Gastroesophageal sphincter (tissue), 4 donors: ENCODE measurements around the gene AHSA1. TPM values are rescaled to one million over a fixed set of nuclear protein-coding genes. Genes with fewer than 3 reads are reported as not detected.

Source experiments
- ATAC-seq: fragments of 150-250 bp; one replicate; pipeline ENCODE4 v1.9.1; 2016; ENCODE audit warnings: mild to moderate bottlenecking, moderate library complexity
- H3K27ac ChIP-seq, 4 donors: fragments of 200-600 bp; sonication (generic) in 3 of 4; 1 replicate in 3 of 4; 2 replicates in 1 of 4; pipeline ENCODE4 v1.5.1; 2016 to 2019
- H3K27me3 ChIP-seq: fragments of 200-600 bp; sonication (generic); one replicate; pipeline ENCODE4 v1.5.1; 2019
- H3K36me3 ChIP-seq, 2 donors: fragments of 200-600 bp; sonication (generic); one replicate each; pipeline ENCODE4 v1.5.1; 2019; ENCODE audit warnings: control low read depth in 1 of 2
- H3K4me1 ChIP-seq, 3 donors: fragments of 200-600 bp; sonication (generic); 1 replicate in 2 of 3; 2 replicates in 1 of 3; pipeline ENCODE4 v1.5.1; 2016 to 2019; ENCODE audit warnings: control low read depth in 2 of 3
- H3K4me3 ChIP-seq, 2 donors: fragments of 200-600 bp; sonication (generic); one replicate each; pipeline ENCODE4 v1.5.1; 2019; ENCODE audit warnings: mild to moderate bottlenecking in 1 of 2, moderate library complexity in 1 of 2
- H3K9me3 ChIP-seq, 3 donors: fragments of 200-600 bp; sonication (generic); one replicate each; pipeline ENCODE4 v1.5.1; 2017 to 2019; ENCODE audit warnings: control low read depth in 2 of 3
- CTCF ChIP-seq, 4 experiments: fragments of 200-600 bp in 2 of 4; fragments of 450-650 bp in 2 of 4; sonication (generic) in 1 of 4; IDR thresholded peaks; one replicate each; pipeline ENCODE4 v1.5.1; 2017 to 2019; ENCODE audit warnings: antibody characterized with exemption in 4 of 4, mild to moderate bottlenecking in 2 of 4, moderate library complexity in 2 of 4
- EP300 ChIP-seq: sonication (generic); formaldehyde crosslinking; IDR thresholded peaks from one replicate; pipeline ENCODE4 v1.6.1; 2017; ENCODE audit warnings: antibody characterized with exemption, mild to moderate bottlenecking
- POLR2A ChIP-seq, 2 donors: fragments of 450-650 bp; IDR thresholded peaks; one replicate each; pipeline ENCODE4 v1.6.1; 2017; ENCODE audit warnings: antibody characterized with exemption in 2 of 2, mild to moderate bottlenecking in 2 of 2, moderate library complexity in 1 of 2
- POLR2AphosphoS5 ChIP-seq: sonication (generic); formaldehyde crosslinking; IDR thresholded peaks from one replicate; pipeline ENCODE4 v1.6.1; 2017; ENCODE audit warnings: antibody characterized with exemption
- WGBS, 2 donors: methylation state at CpG; one replicate each; pipeline ENCODE4 v1.1.5; 2018; ENCODE audit warnings: low coverage in 1 of 2; 5-methylcytosine and 5-hydroxymethylcytosine counted together
- total RNA-seq, 4 donors: library from RNA; depleted of rRNA; stranded (reverse); fragments of >200 nt; gene quantifications; one replicate each; pipeline ENCODE4 v1.1.0, GENCODE V29; 2016

Gene AHSA1
- total RNA-seq, 4 donors from 2014 or later, result 115 to 166 (median 129) TPM

GRCh38 chr14:77489041-77489440 is 31.1 kb downstream of the AHSA1 start:
- Histone ChIP-seq H3K36me3 (no peaks in the 10 kb centered on the region), H3K27ac (no peak overlapping the region), H3K4me3 (no peak overlapping the region), H3K9me3 (no peaks in the 10 kb centered on the region), H3K27me3 (no peaks in the 10 kb centered on the region), H3K4me1 (no peaks in the 10 kb centered on the region)
- no peak for TF ChIP-seq POLR2A (IDR thresholded peaks at IDR 0.05)
- no peak for TF ChIP-seq CTCF (IDR thresholded peaks at IDR 0.05)
- TF ChIP-seq EP300, result no peak
- TF ChIP-seq POLR2AphosphoS5, result no peak
- WGBS, 2 donors, result 89 to 94% methylated on average over 4 of the region's 6 CpGs
- no peak for ATAC-seq

GRCh38 chr14:77490347-77490986 is 32.6 kb downstream of the AHSA1 start:
- no peak for TF ChIP-seq EP300
- no peak for TF ChIP-seq POLR2AphosphoS5
- TF ChIP-seq CTCF (IDR thresholded peaks at IDR 0.05), result no peak
- TF ChIP-seq POLR2A (IDR thresholded peaks at IDR 0.05), result no peak
- WGBS, 2 donors, result 69% methylated on average over 4 of the region's 8 CpGs; no CpG with 5 or more reads in 1 of the 2 donors
- no peaks in the 10 kb centered on the region for H3K4me1 ChIP-seq

GRCh38 chr14:77491056-77491455 is 33.2 kb downstream of the AHSA1 start:
- 84% methylated on average over 3 of the region's 5 CpGs; no CpG with 5 or more reads in 1 of the 2 donors for WGBS, 2 donors
- H3K4me1 ChIP-seq, result no peaks in the 10 kb centered on the region
- no peaks in the 10 kb centered on the region for H3K27me3 ChIP-seq
- no peaks in the 10 kb centered on the region for H3K9me3 ChIP-seq
- TF ChIP-seq EP300 (no peak), POLR2AphosphoS5 (no peak), POLR2A (IDR thresholded peaks at IDR 0.05) (no peak), CTCF (IDR thresholded peaks at IDR 0.05) (no peak)
- H3K27ac ChIP-seq, result no peak overlapping the region
- no peaks in the 10 kb centered on the region for H3K36me3 ChIP-seq
- no peak for ATAC-seq
- H3K4me3 ChIP-seq, result no peak overlapping the region

More at GRCh38 chr14:77490347-77490986, 32.6 kb downstream of the AHSA1 start:
- no peaks in the 10 kb centered on the region for H3K9me3 ChIP-seq
- H3K27ac ChIP-seq, result no peak overlapping the region
- H3K4me3 ChIP-seq, result no peak overlapping the region
- no peaks in the 10 kb centered on the region for H3K27me3 ChIP-seq
- no peak for ATAC-seq
- no peaks in the 10 kb centered on the region for H3K36me3 ChIP-seq

- Histone ChIP-seq H3K27ac (no peak overlapping the region), H3K4me3 (no peak overlapping the region), H3K36me3 (no peaks in the 10 kb centered on the region), H3K9me3 (no peaks in the 10 kb centered on the region), H3K27me3 (peaks cover 35% of the 10 kb centered on the region), H3K4me1 (peaks cover 0 to 18% (median 7%) of the 10 kb centered on the region in 3 donors)
- whole genome bisulfite sequencing, 2 donors, result 41 to 44% methylated on average over 6 to 7 of the region's 7 CpGs
- no peak for ATAC-seq
- TF ChIP-seq CTCF (IDR thresholded peaks at IDR 0.05), result no peak
- TF ChIP-seq EP300, result no peak
- no peak for TF ChIP-seq POLR2AphosphoS5
- TF ChIP-seq POLR2A (IDR thresholded peaks at IDR 0.05), result no peak
These were observed 37.4 kb downstream of the AHSA1 start for GRCh38 chr14:77495334-77495733.
